ENCODE measurements around the gene AIRE. TPM values are rescaled to one million over a fixed set of nuclear protein-coding genes. Genes with fewer than 3 reads are reported as not detected.

The AIRE gene
- total RNA-seq, 4 donors from 2014 or later: 1.7 TPM; not detected in 3

- H3K36me3 ChIP-seq: peaks cover 0 to 99% (median 0%) of the 10 kb centered on the region in 3 donors
- H3K4me1 ChIP-seq: no peaks in the 10 kb centered on the region
- TF ChIP-seq POLR2A (IDR thresholded peaks at IDR 0.05): no peak
- TF ChIP-seq CTCF (IDR thresholded peaks at IDR 0.05): no peak
- no peak overlapping the region for H3K4me3 ChIP-seq
- no peak for DNase-seq
- H3K27ac ChIP-seq: no peak overlapping the region
- H3K9me3 ChIP-seq: no peaks in the 10 kb centered on the region
- no peaks in the 10 kb centered on the region for H3K27me3 ChIP-seq
Observed at GRCh38 chr21:44320847-44321246, 35.2 kb downstream of the AIRE start.

- TF ChIP-seq CTCF (IDR thresholded peaks at IDR 0.05) (no peak), POLR2A (IDR thresholded peaks at IDR 0.05) (no peak)
- Histone ChIP-seq H3K4me1 (no peaks in the 10 kb centered on the region), H3K4me3 (no peak overlapping the region), H3K9me3 (no peaks in the 10 kb centered on the region), H3K27ac (no peak overlapping the region), H3K27me3 (no peaks in the 10 kb centered on the region), H3K36me3 (peaks cover 0 to 100% (median 0%) of the 10 kb centered on the region in 3 donors)
- DNase-seq: no peak
Observed at GRCh38 chr21:44321846-44322450, 36.3 kb downstream of the AIRE start.

- no peak overlapping the region for H3K27ac ChIP-seq
- no peaks in the 10 kb centered on the region for H3K4me1 ChIP-seq
- H3K36me3 ChIP-seq: peaks cover 0 to 100% (median 0%) of the 10 kb centered on the region in 3 donors
- H3K9me3 ChIP-seq: no peaks in the 10 kb centered on the region
- no peaks in the 10 kb centered on the region for H3K27me3 ChIP-seq
- DNase-seq: no peak
- TF ChIP-seq POLR2A (IDR thresholded peaks at IDR 0.05): no peak
- no peak for TF ChIP-seq CTCF (IDR thresholded peaks at IDR 0.05)
- no peak overlapping the region for H3K4me3 ChIP-seq
Observed at GRCh38 chr21:44322621-44323325, 37.1 kb downstream of the AIRE start.

- no peaks in the 10 kb centered on the region for H3K4me1 ChIP-seq
- H3K27ac ChIP-seq: no peak overlapping the region
- H3K27me3 ChIP-seq: no peaks in the 10 kb centered on the region
- no peak for TF ChIP-seq CTCF (IDR thresholded peaks at IDR 0.05)
- no peak for TF ChIP-seq POLR2A (IDR thresholded peaks at IDR 0.05)
- no peak for DNase-seq
- peaks cover 0 to 94% (median 0%) of the 10 kb centered on the region in 3 donors for H3K36me3 ChIP-seq
- H3K4me3 ChIP-seq: no peak overlapping the region
- H3K9me3 ChIP-seq: no peaks in the 10 kb centered on the region
Observed at GRCh38 chr21:44323591-44323990, 37.9 kb downstream of the AIRE start.

GRCh38 chr21:44324106-44324853 is 38.6 kb downstream of the AIRE start:
- DNase-seq: no peak
- Histone ChIP-seq H3K27ac (no peak overlapping the region), H3K27me3 (no peaks in the 10 kb centered on the region), H3K4me1 (no peaks in the 10 kb centered on the region), H3K36me3 (peaks cover 0 to 87% (median 0%) of the 10 kb centered on the region in 3 donors), H3K4me3 (no peak overlapping the region), H3K9me3 (no peaks in the 10 kb centered on the region)
- no peak for TF ChIP-seq CTCF (IDR thresholded peaks at IDR 0.05)
- no peak for TF ChIP-seq POLR2A (IDR thresholded peaks at IDR 0.05)
